Endothelial cell of umbilical vein (primary cell): ENCODE measurements around the gene RAB20. TPM values are rescaled to one million over a fixed set of nuclear protein-coding genes. Genes with fewer than 3 reads are reported as not detected.

ENCODE experiments used
- BruUV-seq: library from RNA; stranded (reverse); fragments of 400-500 nt; replicated peaks from 2 replicates; lab custom pipeline; 2021; lab: Mats Ljungman, UMichigan
- CTCF ChIA-PET: fragments of 300-600, 350-600 bp; sonication (Branson Sonifier 250); formaldehyde crosslinking; loops from one replicate; lab custom pipeline; 2021; ENCODE audit warnings: antibody characterized with exemption, inconsistent platforms; lab: Charles Lee
- POLR2A ChIA-PET: fragments of 300-600, 350-600 bp; sonication (Branson Sonifier 250); formaldehyde crosslinking; loops from one replicate; lab custom pipeline; 2021; ENCODE audit warnings: antibody characterized with exemption, inconsistent platforms; lab: Charles Lee
- DNase-seq: peaks from one replicate; pipeline ENCODE4 v3.0.0-alpha.2; 2011; ENCODE audit warnings: low read depth, low spot score
- FAIRE-seq: peaks from 2 replicates; lab custom pipeline; 2011; peaks lifted over from hg19 to GRCh38; lab: Jason Lieb, UNC
- H2AFZ ChIP-seq: 2 replicates; pipeline ENCODE4 v1.6.0; 2012; ENCODE audit warnings: low read depth, low read length, control low read depth, inconsistent platforms
- H3K27ac ChIP-seq: 2 replicates; pipeline ENCODE4 v1.5.1; 2011; ENCODE audit warnings: low read depth, mild to moderate bottlenecking, control low read depth, low read length, moderate library complexity; ENCODE audit not compliant: insufficient read depth
- H3K27me3 ChIP-seq, 2 experiments: 2 replicates each; pipeline versions ENCODE4 v1.6.0 to v1.6.1; 2011; ENCODE audit warnings: low read length in 2 of 2, mixed read lengths in 1 of 2; ENCODE audit not compliant: control insufficient read depth in 2 of 2, insufficient read depth in 2 of 2
- H3K36me3 ChIP-seq, 2 experiments: 2 replicates in 1 of 2; 3 replicates in 1 of 2; pipeline ENCODE4 v1.5.1; 2011; ENCODE audit warnings: low read length in 2 of 2, mild to moderate bottlenecking in 1 of 2, moderate library complexity in 1 of 2; ENCODE audit not compliant: control insufficient read depth in 2 of 2, insufficient read depth in 2 of 2; ENCODE audit errors: extremely low read depth in 1 of 2
- H3K4me1 ChIP-seq: 3 replicates; pipeline ENCODE4 v1.5.1; 2011; ENCODE audit warnings: mild to moderate bottlenecking, low read length; ENCODE audit not compliant: control insufficient read depth, insufficient read depth; ENCODE audit errors: extremely low read depth
- H3K4me2 ChIP-seq: 2 replicates; pipeline ENCODE4 v1.6.1; 2011; ENCODE audit warnings: low read length, control low read depth, mixed read lengths; ENCODE audit not compliant: insufficient read depth
- H3K4me3 ChIP-seq, 3 experiments: fragments of 200-600 bp in 1 of 3; sonication (generic), shearing (Covaris generic) in 1 of 3; replicated peaks in 1 of 3; 2 replicates each; pipeline ENCODE4 v1.5.1; 2011 to 2016; ENCODE audit warnings: control low read depth in 3 of 3, low read length in 3 of 3, mild to moderate bottlenecking in 2 of 3, inconsistent platforms in 1 of 3, low read depth in 1 of 3, moderate library complexity in 1 of 3; ENCODE audit not compliant: insufficient read depth in 1 of 3
- H3K79me2 ChIP-seq: 2 replicates; pipeline ENCODE4 v1.6.0; 2012; ENCODE audit warnings: low read length, inconsistent platforms; ENCODE audit not compliant: control insufficient read depth, insufficient read depth
- H3K9ac ChIP-seq: replicated peaks from 2 replicates; pipeline ENCODE3; 2011; ENCODE audit warnings: low read length, control low read depth; ENCODE audit not compliant: insufficient read depth; ENCODE audit errors: extremely low read depth
- H3K9me1 ChIP-seq: replicated peaks from 3 replicates; pipeline ENCODE4 v1.6.0; 2011; ENCODE audit warnings: mild to moderate bottlenecking, low read length; ENCODE audit not compliant: control insufficient read depth, insufficient read depth; ENCODE audit errors: extremely low read depth
- H3K9me3 ChIP-seq: replicated peaks from 2 replicates; pipeline ENCODE4 v1.5.1; 2012; ENCODE audit warnings: low read length, inconsistent platforms; ENCODE audit not compliant: control insufficient read depth, insufficient read depth
- H4K20me1 ChIP-seq: replicated peaks from 2 replicates; pipeline ENCODE3; 2011; ENCODE audit warnings: mild to moderate bottlenecking, low read length; ENCODE audit not compliant: control insufficient read depth, insufficient read depth; ENCODE audit errors: extremely low read depth
- EZH2 ChIP-seq: IDR thresholded peaks from 2 replicates; pipeline ENCODE4 v1.6.1; 2012; ENCODE audit warnings: borderline replicate concordance, low read depth, mild to moderate bottlenecking, moderate library complexity, low read length, inconsistent platforms; ENCODE audit not compliant: severe bottlenecking
- FOS ChIP-seq: IDR thresholded peaks from 2 replicates; pipeline ENCODE4 v1.6.1; 2011; ENCODE audit warnings: mild to moderate bottlenecking, low read length, moderate library complexity, borderline replicate concordance; ENCODE audit not compliant: insufficient read depth
- GATA2 ChIP-seq: IDR thresholded peaks from 2 replicates; pipeline ENCODE4 v1.7.0; 2011; ENCODE audit warnings: low read depth, mild to moderate bottlenecking, moderate library complexity, mixed read lengths, low read length; ENCODE audit not compliant: insufficient read length, insufficient read depth
- JUN ChIP-seq: IDR thresholded peaks from 2 replicates; pipeline ENCODE4 v1.6.1; 2011; ENCODE audit warnings: borderline replicate concordance, low read depth; ENCODE audit not compliant: insufficient read length, insufficient read depth
- MAX ChIP-seq: IDR thresholded peaks from 2 replicates; pipeline ENCODE4 v1.6.1; 2011; ENCODE audit not compliant: insufficient read depth, insufficient read length
- MYC ChIP-seq: IDR thresholded peaks from one replicate; pipeline ENCODE4 v1.6.1; 2011; ENCODE audit warnings: mild to moderate bottlenecking, low read depth, low read length
- POLR2A ChIP-seq: IDR thresholded peaks from 2 replicates; pipeline ENCODE4 v1.6.1; 2012; ENCODE audit warnings: low read depth, mild to moderate bottlenecking, control low read depth, low read length
- POLR2AphosphoS5 ChIP-seq: IDR thresholded peaks from 2 replicates; pipeline ENCODE4 v1.6.1; 2012; ENCODE audit warnings: low read depth, mild to moderate bottlenecking, control low read depth, low read length, moderate library complexity; ENCODE audit not compliant: insufficient read depth
- dilution Hi-C: fragments of 300-500 bp; cut with MboI; formaldehyde crosslinking; loops from one replicate; pipeline ENCODE4 v1.15.0; 2019; ENCODE audit warnings: low sequenced_read_pairs; ENCODE audit not compliant: extremely low pct_ligation_motif_present
- intact Hi-C: fragments of 100-400 bp; cut with micrococcal nuclease; formaldehyde crosslinking; loops from one replicate; pipeline ENCODE4 v1.10.0; 2022
- polyA plus RNA-seq, 4 experiments: library from polyadenylated mRNA; depleted of rRNA in 3 of 4; stranded (reverse) in 3 of 4; unstranded in 1 of 4; fragments of >200 nt; gene quantifications; 2 replicates each; pipeline versions ENCODE4 v1.2.1 to v1.2.3, GENCODE V29; 2011 to 2012; ENCODE audit warnings: missing spikeins in 1 of 4
- total RNA-seq: library from RNA; stranded (reverse); gene quantifications from 2 replicates; pipeline ENCODE4 v1.2.3, GENCODE V29; 2021
- TF ChIP-seq, protein P1 (sequence below), 2 donors: IDR thresholded peaks; 1 replicate in 1 of 2; 2 replicates in 1 of 2; pipeline ENCODE4 v1.5.1; 2011; ENCODE audit warnings: low read length in 2 of 2, mild to moderate bottlenecking in 2 of 2, moderate library complexity in 2 of 2, control low read depth in 1 of 2, inconsistent platforms in 1 of 2, low read depth in 1 of 2; ENCODE audit not compliant: insufficient read depth in 1 of 2; ENCODE audit errors: extremely low read depth in 1 of 2

The RAB20 gene
- total and polyA plus RNA-seq, 2 donors (not counting 3 experiments of a cell fraction or from before 2014, with no cell fraction given), result 1.3 to 1.7 TPM

DNA sequence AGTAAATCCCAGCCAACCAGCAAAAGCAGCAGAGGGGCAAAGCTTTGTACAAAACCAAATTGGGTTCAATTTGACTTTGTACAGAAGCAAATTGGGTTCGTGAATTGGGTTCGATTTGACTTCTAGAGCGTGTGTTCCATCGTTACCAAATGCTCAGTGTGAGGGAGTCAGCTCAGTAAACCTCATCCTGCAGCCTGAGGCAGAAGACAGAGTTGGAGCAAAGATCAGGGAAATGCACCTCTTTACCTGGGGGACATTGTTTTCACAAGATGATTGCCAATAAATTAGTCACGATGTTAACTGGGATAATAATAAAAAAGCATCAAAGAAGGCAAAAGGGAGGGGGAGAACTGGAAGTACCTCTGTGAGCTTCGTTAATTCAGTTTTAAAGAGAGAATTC lies 1.5 kb downstream of the RAB20 start:
- H3K4me1 ChIP-seq, result peaks cover 8% of the 10 kb centered on the region
- intact Hi-C loops (loop anchor here (2.0 kb wide), 1 partner anchor 13 kb away; no protein-coding TSS in a partner anchor), dilution Hi-C loops (no loop called here)
- ChIA-PET POLR2A (no interaction called here), CTCF (interaction anchor here (0.6 to 1.3 kb wide), 3 partner anchors 11 to 22 kb away, joined by 3 to 4 read pairs (median 3); no protein-coding TSS in a partner anchor)
- no peak overlapping the region for H3K4me2 ChIP-seq
- H3K9me1 ChIP-seq, result no peaks in the 10 kb centered on the region
- no peak overlapping the region for H3K4me3 ChIP-seq
- no peaks in the 10 kb centered on the region for H3K9me3 ChIP-seq
- H2AFZ ChIP-seq, result no peak overlapping the region
- H3K36me3 ChIP-seq, result no peaks in the 10 kb centered on the region
- peaks cover 9 to 17% of the 10 kb centered on the region in 2 experiments for H3K27me3 ChIP-seq
- H3K79me2 ChIP-seq, result no peaks in the 10 kb centered on the region
- H3K27ac ChIP-seq, result no peak overlapping the region
- no peak for TF ChIP-seq JUN
- no peak for TF ChIP-seq GATA2
- no peak for TF ChIP-seq POLR2AphosphoS5
- TF ChIP-seq, protein P1, sequence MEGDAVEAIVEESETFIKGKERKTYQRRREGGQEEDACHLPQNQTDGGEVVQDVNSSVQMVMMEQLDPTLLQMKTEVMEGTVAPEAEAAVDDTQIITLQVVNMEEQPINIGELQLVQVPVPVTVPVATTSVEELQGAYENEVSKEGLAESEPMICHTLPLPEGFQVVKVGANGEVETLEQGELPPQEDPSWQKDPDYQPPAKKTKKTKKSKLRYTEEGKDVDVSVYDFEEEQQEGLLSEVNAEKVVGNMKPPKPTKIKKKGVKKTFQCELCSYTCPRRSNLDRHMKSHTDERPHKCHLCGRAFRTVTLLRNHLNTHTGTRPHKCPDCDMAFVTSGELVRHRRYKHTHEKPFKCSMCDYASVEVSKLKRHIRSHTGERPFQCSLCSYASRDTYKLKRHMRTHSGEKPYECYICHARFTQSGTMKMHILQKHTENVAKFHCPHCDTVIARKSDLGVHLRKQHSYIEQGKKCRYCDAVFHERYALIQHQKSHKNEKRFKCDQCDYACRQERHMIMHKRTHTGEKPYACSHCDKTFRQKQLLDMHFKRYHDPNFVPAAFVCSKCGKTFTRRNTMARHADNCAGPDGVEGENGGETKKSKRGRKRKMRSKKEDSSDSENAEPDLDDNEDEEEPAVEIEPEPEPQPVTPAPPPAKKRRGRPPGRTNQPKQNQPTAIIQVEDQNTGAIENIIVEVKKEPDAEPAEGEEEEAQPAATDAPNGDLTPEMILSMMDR (IDR thresholded peaks at IDR 0.05; ENCODE audit: extremely low read depth in 1 of 2, insufficient read depth in 1 of 2, low read depth in 1 of 2, low read length in 2 of 2), result no peak
- no peak for TF ChIP-seq MAX
- TF ChIP-seq EZH2, result no peak
- TF ChIP-seq FOS, result no peak
- no peak for TF ChIP-seq MYC
- TF ChIP-seq POLR2A, result no peak
- no peak overlapping the region for H3K9ac ChIP-seq
- FAIRE-seq, result no peak
- BruUV-seq, result no TSS peak
- DNase-seq, result no peak
- no peaks in the 10 kb centered on the region for H4K20me1 ChIP-seq
